Measurements from ENCODE around the gene ATRIP.

ATRIP gene

DNA sequence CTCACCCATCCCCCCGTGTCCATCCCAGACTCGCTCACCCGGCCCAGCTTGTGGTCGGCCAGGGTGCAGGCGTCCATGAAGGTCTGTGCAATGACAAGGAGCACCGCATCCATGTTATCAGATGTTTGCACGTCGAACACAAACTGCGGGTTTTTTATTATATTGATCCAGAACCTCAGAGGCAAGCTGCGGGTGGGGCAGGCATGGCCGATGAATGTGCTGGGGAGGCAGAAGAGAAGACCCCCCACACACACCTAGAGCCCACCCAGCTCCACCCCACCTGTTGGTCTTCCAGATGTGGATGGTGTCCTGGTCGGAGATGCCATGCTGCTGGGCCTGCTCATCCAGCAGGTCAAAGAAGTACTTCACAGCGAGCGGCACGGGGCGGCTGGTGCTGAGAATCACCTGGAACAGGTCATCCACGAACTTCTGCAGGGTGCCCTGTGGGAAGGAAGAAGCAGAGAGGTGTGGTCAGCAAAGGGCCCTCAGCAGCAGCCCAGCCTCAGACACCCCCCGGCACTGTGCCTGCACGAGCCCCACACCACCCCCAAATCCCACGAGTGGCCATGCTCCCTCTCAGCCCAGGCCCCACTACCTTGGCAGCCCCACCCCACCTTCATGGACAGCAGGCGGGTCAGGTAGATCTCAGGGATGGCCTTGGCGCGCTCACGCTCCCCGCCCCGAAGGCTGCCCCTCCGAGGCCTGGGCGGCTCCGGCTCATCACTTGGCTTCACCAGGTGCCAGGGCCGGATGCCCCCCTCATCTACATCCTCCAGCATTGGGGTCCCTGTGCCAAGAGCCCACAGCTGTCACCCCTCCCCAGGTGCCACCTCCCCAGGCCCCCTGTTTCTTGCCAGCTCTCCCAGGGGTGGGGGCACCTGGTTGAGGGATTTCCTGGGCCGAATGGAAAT, 37.0 kb upstream of the ATRIP start:
- no peak overlapping the region for H2BK120ac ChIP-seq (ENCODE audit: insufficient read depth, low read length, poor library complexity)
- peaks cover 95 to 97% of the 10 kb centered on the region in 2 experiments for H3K36me3 ChIP-seq (ENCODE audit: control insufficient read depth in 1 of 2, insufficient read depth in 2 of 2, low read length in 2 of 2)
- H3K9me3 ChIP-seq (ENCODE audit: insufficient read depth, low read depth, low read length), result peaks cover 2% of the 10 kb centered on the region
- DNase-seq, result no peak
- no peak overlapping the region for H4K91ac ChIP-seq (ENCODE audit: low read depth, low read length)
- H3K27me3 ChIP-seq (ENCODE audit: insufficient read depth, low read length), result no peaks in the 10 kb centered on the region
- no peak overlapping the region for H4K8ac ChIP-seq (ENCODE audit: low read depth, low read length)
- no peak overlapping the region for H2BK5ac ChIP-seq (ENCODE audit: low read depth, low read length, poor library complexity)
- H2AK5ac ChIP-seq (ENCODE audit: low read length), result no peak overlapping the region
- H4K12ac ChIP-seq (ENCODE audit: low read depth, low read length), result no peak overlapping the region
- H3K18ac ChIP-seq (ENCODE audit: low read length), result no peak overlapping the region
- H3K79me2 ChIP-seq (ENCODE audit: control insufficient read depth, insufficient read depth, low read length, poor library complexity), result no peaks in the 10 kb centered on the region
- no peak overlapping the region for H3K4me2 ChIP-seq (ENCODE audit: low read length)
- H2BK12ac ChIP-seq (ENCODE audit: low read length), result no peak overlapping the region
- H3K9ac ChIP-seq (ENCODE audit: low read length), result no peak overlapping the region
- no peak overlapping the region for H3K14ac ChIP-seq (ENCODE audit: low read length)
- H3K4ac ChIP-seq (ENCODE audit: low read depth, low read length), result no peak overlapping the region
- no peak overlapping the region for H3K23ac ChIP-seq (ENCODE audit: low read length)
- no peak overlapping the region for H2AFZ ChIP-seq (ENCODE audit: insufficient read depth, low read length, poor library complexity)
- WGBS (ENCODE audit: extremely low coverage, insufficient coverage, insufficient read length), result no CpG with 5 or more reads among the region's 31 CpGs
- H3K27ac ChIP-seq (ENCODE audit: low read depth, low read length), result no peak overlapping the region
- H3K79me1 ChIP-seq (ENCODE audit: low read length), result no peaks in the 10 kb centered on the region
- no peak overlapping the region for H3K4me3 ChIP-seq (ENCODE audit: low read depth, low read length)
- no peaks in the 10 kb centered on the region for H3K4me1 ChIP-seq (ENCODE audit: control insufficient read depth in 1 of 2, insufficient read depth in 2 of 2, low read length in 2 of 2)

DNA sequence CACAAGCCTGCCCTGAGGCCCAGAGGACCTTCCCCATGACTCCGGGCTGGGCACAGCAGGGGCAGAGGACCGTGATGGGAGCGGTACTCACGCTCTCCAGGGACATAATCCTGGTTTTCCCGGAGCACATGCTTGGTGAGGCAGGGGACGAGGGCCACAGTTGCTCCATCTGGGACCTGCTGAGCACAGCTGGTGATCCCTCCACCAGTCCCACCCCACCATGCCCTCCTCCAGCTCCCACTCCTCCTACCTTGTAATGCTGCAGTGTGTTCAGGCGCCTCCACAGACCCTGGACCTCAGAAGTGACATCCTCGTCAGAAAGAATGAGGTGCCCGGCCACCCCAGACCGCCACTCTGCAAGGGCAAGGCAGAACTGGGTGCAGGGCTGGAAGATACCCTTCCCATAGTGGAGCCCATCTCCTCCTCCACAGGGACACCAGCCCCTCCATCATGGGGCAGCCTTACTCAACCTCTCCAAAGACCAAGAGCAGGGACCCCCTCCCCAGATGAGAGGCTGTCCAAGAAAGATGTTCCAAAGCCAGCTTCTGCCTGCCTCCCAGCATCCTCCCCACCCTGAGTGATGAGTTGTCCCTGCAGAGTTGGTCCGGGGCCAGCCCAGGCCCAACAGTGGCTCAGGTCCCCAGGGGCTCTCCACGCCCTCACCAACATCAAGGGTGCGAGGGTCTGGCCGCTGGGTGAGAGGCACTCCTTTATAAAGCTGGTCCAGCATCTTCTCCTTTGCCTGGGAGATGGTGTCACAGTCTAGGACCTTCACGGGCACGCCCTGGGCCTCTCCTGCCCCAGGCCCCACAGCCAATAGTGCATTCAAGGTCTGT, 36.1 kb upstream of the ATRIP start:
- H3K79me1 ChIP-seq (ENCODE audit: low read length), result no peaks in the 10 kb centered on the region
- H3K79me2 ChIP-seq (ENCODE audit: control insufficient read depth, insufficient read depth, low read length, poor library complexity), result no peaks in the 10 kb centered on the region
- H3K9me3 ChIP-seq (ENCODE audit: insufficient read depth, low read depth, low read length), result peaks cover 2% of the 10 kb centered on the region
- WGBS (ENCODE audit: extremely low coverage, insufficient coverage, insufficient read length), result no CpG with 5 or more reads among the region's 16 CpGs
- no peak overlapping the region for H2BK12ac ChIP-seq (ENCODE audit: low read length)
- H3K4me3 ChIP-seq (ENCODE audit: low read depth, low read length), result no peak overlapping the region
- no peak overlapping the region for H4K12ac ChIP-seq (ENCODE audit: low read depth, low read length)
- no peak overlapping the region for H4K91ac ChIP-seq (ENCODE audit: low read depth, low read length)
- no peak overlapping the region for H2AFZ ChIP-seq (ENCODE audit: insufficient read depth, low read length, poor library complexity)
- H2BK5ac ChIP-seq (ENCODE audit: low read depth, low read length, poor library complexity), result no peak overlapping the region
- no peak overlapping the region for H2AK5ac ChIP-seq (ENCODE audit: low read length)
- H3K18ac ChIP-seq (ENCODE audit: low read length), result no peak overlapping the region
- DNase-seq, result no peak
- H3K4ac ChIP-seq (ENCODE audit: low read depth, low read length), result no peak overlapping the region
- peaks cover 95 to 97% of the 10 kb centered on the region in 2 experiments for H3K36me3 ChIP-seq (ENCODE audit: control insufficient read depth in 1 of 2, insufficient read depth in 2 of 2, low read length in 2 of 2)
- no peak overlapping the region for H2BK120ac ChIP-seq (ENCODE audit: insufficient read depth, low read length, poor library complexity)
- H3K9ac ChIP-seq (ENCODE audit: low read length), result no peak overlapping the region
- no peaks in the 10 kb centered on the region for H3K4me1 ChIP-seq (ENCODE audit: control insufficient read depth in 1 of 2, insufficient read depth in 2 of 2, low read length in 2 of 2)
- H3K27me3 ChIP-seq (ENCODE audit: insufficient read depth, low read length), result no peaks in the 10 kb centered on the region
- no peak overlapping the region for H3K4me2 ChIP-seq (ENCODE audit: low read length)
- no peak overlapping the region for H3K23ac ChIP-seq (ENCODE audit: low read length)
- H4K8ac ChIP-seq (ENCODE audit: low read depth, low read length), result no peak overlapping the region
- no peak overlapping the region for H3K14ac ChIP-seq (ENCODE audit: low read length)
- no peak overlapping the region for H3K27ac ChIP-seq (ENCODE audit: low read depth, low read length)

DNA sequence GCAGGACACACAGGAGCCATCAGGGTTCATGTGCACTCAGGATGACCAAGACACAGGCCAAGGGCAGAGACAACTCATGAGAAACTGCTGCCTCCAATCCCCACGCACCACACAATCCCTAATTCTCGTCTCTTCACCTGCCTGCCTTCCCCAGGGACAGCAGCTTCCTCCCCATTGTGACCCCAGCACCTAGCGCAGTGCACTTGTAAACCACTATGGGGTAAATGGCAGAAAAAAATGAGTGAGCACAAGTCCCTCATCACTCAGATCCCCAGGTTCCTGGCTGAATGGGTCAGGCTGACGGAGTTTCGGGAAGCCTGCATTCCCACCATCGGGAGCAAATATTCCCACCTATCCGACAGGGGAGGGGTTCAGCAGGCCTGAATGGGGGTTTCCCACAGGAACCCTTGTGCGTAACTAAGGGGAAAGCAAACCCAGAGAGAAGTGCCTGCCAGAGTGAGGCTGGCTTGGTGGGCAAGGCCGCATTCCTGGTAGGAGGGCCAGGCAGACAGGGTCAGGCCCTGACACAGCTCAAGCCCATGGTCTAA, 35.4 kb upstream of the ATRIP start:
- H3K18ac ChIP-seq (ENCODE audit: low read length), result no peak overlapping the region
- peaks cover 2% of the 10 kb centered on the region for H3K9me3 ChIP-seq (ENCODE audit: insufficient read depth, low read depth, low read length)
- H3K79me1 ChIP-seq (ENCODE audit: low read length), result no peaks in the 10 kb centered on the region
- no peak overlapping the region for H4K8ac ChIP-seq (ENCODE audit: low read depth, low read length)
- peaks cover 95 to 97% of the 10 kb centered on the region in 2 experiments for H3K36me3 ChIP-seq (ENCODE audit: control insufficient read depth in 1 of 2, insufficient read depth in 2 of 2, low read length in 2 of 2)
- H2AFZ ChIP-seq (ENCODE audit: insufficient read depth, low read length, poor library complexity), result no peak overlapping the region
- no peaks in the 10 kb centered on the region for H3K4me1 ChIP-seq (ENCODE audit: control insufficient read depth in 1 of 2, insufficient read depth in 2 of 2, low read length in 2 of 2)
- no peak overlapping the region for H3K4ac ChIP-seq (ENCODE audit: low read depth, low read length)
- H4K91ac ChIP-seq (ENCODE audit: low read depth, low read length), result no peak overlapping the region
- H3K4me3 ChIP-seq (ENCODE audit: low read depth, low read length), result no peak overlapping the region
- DNase-seq, result no peak
- H3K27me3 ChIP-seq (ENCODE audit: insufficient read depth, low read length), result no peaks in the 10 kb centered on the region
- no peak overlapping the region for H3K9ac ChIP-seq (ENCODE audit: low read length)
- no peak overlapping the region for H2AK5ac ChIP-seq (ENCODE audit: low read length)
- no peak overlapping the region for H3K23ac ChIP-seq (ENCODE audit: low read length)
- no peak overlapping the region for H4K12ac ChIP-seq (ENCODE audit: low read depth, low read length)
- H3K4me2 ChIP-seq (ENCODE audit: low read length), result no peak overlapping the region
- no peaks in the 10 kb centered on the region for H3K79me2 ChIP-seq (ENCODE audit: control insufficient read depth, insufficient read depth, low read length, poor library complexity)
- H2BK12ac ChIP-seq (ENCODE audit: low read length), result no peak overlapping the region
- no peak overlapping the region for H3K14ac ChIP-seq (ENCODE audit: low read length)
- no peak overlapping the region for H3K27ac ChIP-seq (ENCODE audit: low read depth, low read length)
- WGBS (ENCODE audit: extremely low coverage, insufficient coverage, insufficient read length), result no CpG with 5 or more reads among the region's 9 CpGs
- no peak overlapping the region for H2BK5ac ChIP-seq (ENCODE audit: low read depth, low read length, poor library complexity)
- H2BK120ac ChIP-seq (ENCODE audit: insufficient read depth, low read length, poor library complexity), result no peak overlapping the region

DNA sequence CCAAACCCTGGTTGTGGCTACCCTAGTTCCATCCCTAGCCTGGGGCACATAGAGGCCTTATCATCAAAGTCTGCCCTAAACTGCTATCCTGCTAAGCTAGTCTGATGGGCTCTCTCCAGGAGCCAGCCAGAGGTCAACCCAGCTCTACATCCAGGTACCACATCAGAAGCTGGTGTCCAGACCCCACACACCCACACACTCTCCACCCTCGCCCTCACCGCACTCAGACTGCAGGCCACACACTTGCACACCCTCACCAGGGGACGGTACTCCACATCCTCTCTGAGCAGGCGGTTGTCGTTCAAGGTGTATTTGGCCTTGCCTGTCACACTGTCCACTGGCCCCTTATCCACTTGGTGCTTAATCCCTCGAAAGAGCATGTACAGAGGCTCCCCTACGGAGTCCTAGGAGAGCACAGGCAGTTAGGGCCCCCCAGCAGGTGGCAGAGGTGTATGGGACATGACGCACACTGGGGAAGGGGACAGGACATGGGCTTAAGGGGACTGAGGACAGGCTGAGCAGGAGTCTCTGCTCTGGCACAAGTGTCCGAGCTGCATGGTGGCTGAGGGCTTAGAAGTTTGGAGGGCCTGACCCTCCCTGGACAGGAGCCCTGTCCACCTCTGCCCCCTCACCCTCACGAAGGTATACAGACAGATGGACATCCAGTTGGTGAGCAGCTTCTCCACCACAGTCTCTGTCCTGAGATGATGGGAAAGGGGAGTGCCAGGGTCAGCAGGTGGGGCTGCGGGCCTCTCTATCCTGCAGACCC, 34.7 kb upstream of the ATRIP start:
- no peak overlapping the region for H3K9ac ChIP-seq (ENCODE audit: low read length)
- H3K27me3 ChIP-seq (ENCODE audit: insufficient read depth, low read length), result no peaks in the 10 kb centered on the region
- H3K27ac ChIP-seq (ENCODE audit: low read depth, low read length), result no peak overlapping the region
- H3K18ac ChIP-seq (ENCODE audit: low read length), result no peak overlapping the region
- H3K4me3 ChIP-seq (ENCODE audit: low read depth, low read length), result no peak overlapping the region
- H2BK12ac ChIP-seq (ENCODE audit: low read length), result no peak overlapping the region
- H3K14ac ChIP-seq (ENCODE audit: low read length), result no peak overlapping the region
- H3K79me1 ChIP-seq (ENCODE audit: low read length), result no peaks in the 10 kb centered on the region
- H3K4me2 ChIP-seq (ENCODE audit: low read length), result no peak overlapping the region
- WGBS (ENCODE audit: extremely low coverage, insufficient coverage, insufficient read length), result no CpG with 5 or more reads among the region's 11 CpGs
- no peak overlapping the region for H2AFZ ChIP-seq (ENCODE audit: insufficient read depth, low read length, poor library complexity)
- no peak overlapping the region for H2AK5ac ChIP-seq (ENCODE audit: low read length)
- H4K8ac ChIP-seq (ENCODE audit: low read depth, low read length), result no peak overlapping the region
- no peak overlapping the region for H3K4ac ChIP-seq (ENCODE audit: low read depth, low read length)
- no peaks in the 10 kb centered on the region for H3K4me1 ChIP-seq (ENCODE audit: control insufficient read depth in 1 of 2, insufficient read depth in 2 of 2, low read length in 2 of 2)
- H2BK5ac ChIP-seq (ENCODE audit: low read depth, low read length, poor library complexity), result no peak overlapping the region
- H4K91ac ChIP-seq (ENCODE audit: low read depth, low read length), result no peak overlapping the region
- H3K9me3 ChIP-seq (ENCODE audit: insufficient read depth, low read depth, low read length), result peaks cover 2% of the 10 kb centered on the region
- no peak overlapping the region for H4K12ac ChIP-seq (ENCODE audit: low read depth, low read length)
- no peak overlapping the region for H3K23ac ChIP-seq (ENCODE audit: low read length)
- H3K79me2 ChIP-seq (ENCODE audit: control insufficient read depth, insufficient read depth, low read length, poor library complexity), result no peaks in the 10 kb centered on the region
- H2BK120ac ChIP-seq (ENCODE audit: insufficient read depth, low read length, poor library complexity), result no peak overlapping the region
- peaks cover 91 to 92% of the 10 kb centered on the region in 2 experiments for H3K36me3 ChIP-seq (ENCODE audit: control insufficient read depth in 1 of 2, insufficient read depth in 2 of 2, low read length in 2 of 2)
- peak in 1 of 2 donors; percentile 47 for DNase-seq

All from trophoblast cell (in vitro differentiated cells and primary cell).